ENCODE data around the gene PCDHGA7. TPM values are rescaled to one million over a fixed set of nuclear protein-coding genes. Genes with fewer than 3 reads are reported as not detected.

PCDHGA7 gene
- total RNA-seq, 1 experiment from 2014 or later = 0.83 TPM

- Histone ChIP-seq H4K8ac (replicated peaks; ENCODE audit: insufficient read length, low read depth, low read length) (no peak overlapping the region), H2BK15ac (ENCODE audit: low read depth, low read length) (no peak overlapping the region), H2BK5ac (ENCODE audit: insufficient read length, low read length) (no peak overlapping the region), H3K56ac (ENCODE audit: insufficient read length, low read depth, low read length) (no peak overlapping the region), H4K5ac (ENCODE audit: insufficient read length, low read depth, low read length) (no peak overlapping the region), H3K9me3 (ENCODE audit: control insufficient read depth, low read depth, low read length) (peaks cover 13% of the 10 kb centered on the region), H3T11ph (ENCODE audit: low read length) (no peak overlapping the region), H2AK5ac (ENCODE audit: insufficient read length, low read length) (no peak overlapping the region), H3K27ac (ENCODE audit: insufficient read length, low read depth, low read length) (no peak overlapping the region), H3K27me3 (ENCODE audit: insufficient read depth, low read length) (no peaks in the 10 kb centered on the region; the same call in 1 of the 2 replicates), H4K91ac (ENCODE audit: insufficient read length, low read depth, low read length) (no peak overlapping the region), H2BK20ac (ENCODE audit: low read depth, low read length, poor library complexity, severe bottlenecking) (no peak overlapping the region), H3K9ac (ENCODE audit: extremely low read depth, insufficient read length, low read length) (no peak overlapping the region), H3K4ac (ENCODE audit: low read depth, low read length) (no peak overlapping the region), H3K79me1 (ENCODE audit: insufficient read depth, low read depth, low read length, poor library complexity, severe bottlenecking) (no peaks in the 10 kb centered on the region), H2BK12ac (ENCODE audit: insufficient read length, low read depth, low read length) (no peak overlapping the region), H3K23ac (ENCODE audit: insufficient read length, low read depth, low read length) (no peak overlapping the region), H2BK120ac (ENCODE audit: low read depth, low read length, poor library complexity, severe bottlenecking) (no peak overlapping the region), H3K4me2 (ENCODE audit: insufficient read depth, insufficient read length, low read length) (no peak overlapping the region), H3K14ac (ENCODE audit: insufficient read depth, low read length) (no peak overlapping the region), H2AFZ (ENCODE audit: low read length) (no peak overlapping the region), H4K20me1 (ENCODE audit: control insufficient read depth, insufficient read depth, insufficient read length) (no peaks in the 10 kb centered on the region), H3K23me2 (ENCODE audit: insufficient read length, low read depth, low read length, poor library complexity, severe bottlenecking) (peaks cover 7% of the 10 kb centered on the region), H3K18ac (ENCODE audit: insufficient read length, low read depth, low read length) (no peak overlapping the region), H3K4me1 (ENCODE audit: insufficient read depth, low read length) (no peaks in the 10 kb centered on the region), H3K79me2 (ENCODE audit: insufficient read depth, low read length) (no peaks in the 10 kb centered on the region)
- Mint-ChIP-seq H3K4me3 (peak overlapping the region in 1 of 2 experiments; percentile 86; a peak in 1 of 5 replicates), H3K27me3 (ENCODE audit: low read depth) (peaks cover 17% of the 10 kb centered on the region), H3K27ac (no peak overlapping the region), H3K4me1 (peaks cover 4 to 13% of the 10 kb centered on the region in 2 experiments; a peak in 3 of 4 replicates), H3K36me3 (ENCODE audit: insufficient read depth in 1 of 3, low read depth in 3 of 3) (peaks cover 58 to 86% (median 65%) of the 10 kb centered on the region in 3 experiments), H3K9me3 (peaks cover 67 to 79% of the 10 kb centered on the region in 2 experiments)
- WGBS (ENCODE audit: extremely low coverage, insufficient read length, low lambda C conversion rate) = no CpG with 5 or more reads among the region's 74 CpGs
- TF ChIP-seq CTCF (conservative IDR thresholded peaks at IDR 0.05) = no peak
- DNase-seq = peak; percentile 28
Measured at GRCh38 chr5:141419074-141419880, 36.7 kb downstream of the PCDHGA7 start.
